ENCODE data around the gene SEC23A. TPM values are rescaled to one million over a fixed set of nuclear protein-coding genes. Genes with fewer than 3 reads are reported as not detected.
"Not testable (repeated sequence)": the region's sequence is repeated elsewhere in the genome, so short reads cannot be mapped to it uniquely, and the experiment has no call there.

The SEC23A gene
- total and polyA plus RNA-seq, 2 donors (not counting 3 experiments of a cell fraction or from before 2014, with no cell fraction given), result 78.3 to 155 TPM

DNA sequence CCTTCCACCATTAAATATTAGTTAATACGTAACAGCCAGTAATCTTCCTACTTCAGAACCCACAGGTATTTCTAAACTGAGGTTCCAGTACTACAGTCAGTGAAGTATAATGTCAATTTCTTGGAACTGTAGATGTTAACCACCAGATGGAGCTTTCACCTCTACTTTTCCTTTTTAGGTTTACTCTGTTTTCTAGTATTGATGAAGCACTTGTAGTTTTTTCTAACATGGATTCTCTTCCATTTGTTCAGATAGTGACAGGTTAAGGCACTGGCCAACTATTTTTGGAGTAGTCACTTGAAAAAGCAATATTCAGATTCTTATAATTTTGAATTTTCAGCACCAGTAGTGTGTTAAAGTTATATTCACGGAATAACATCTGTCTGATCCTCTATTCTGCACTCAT, 4.6 kb upstream of the SEC23A start:
- peaks cover 5% of the 10 kb centered on the region for H3K4me1 ChIP-seq (ENCODE audit: control insufficient read depth, extremely low read depth, insufficient read depth, low read length)
- H3K27ac ChIP-seq (ENCODE audit: insufficient read depth, low read depth, low read length), result no peak overlapping the region
- H3K79me2 ChIP-seq (ENCODE audit: control insufficient read depth, insufficient read depth, low read length), result peaks cover 12% of the 10 kb centered on the region
- dilution Hi-C loops (cut with MboI; ENCODE audit: extremely low pct_ligation_motif_present, low sequenced_read_pairs), result no loop called here
- DNase-seq (ENCODE audit: low read depth, low spot score) (peak; percentile 43), FAIRE-seq (peak; percentile 87)
- H4K20me1 ChIP-seq (replicated peaks; ENCODE audit: control insufficient read depth, extremely low read depth, insufficient read depth, low read length), result no peaks in the 10 kb centered on the region
- ChIA-PET POLR2A (no interaction called here), CTCF (interaction anchor here (1.0 to 2.5 kb wide), 7 partner anchors 10 to 325 kb away, joined by 4 to 35 read pairs (median 6); partner anchors contain the start of gene FBXO33)
- H3K9me1 ChIP-seq (replicated peaks; ENCODE audit: control insufficient read depth, extremely low read depth, insufficient read depth, low read length), result no peaks in the 10 kb centered on the region
- intact Hi-C loops (cut with micrococcal nuclease), result loop anchor here (1.0 kb wide), 2 partner anchors 261 to 319 kb away; no protein-coding TSS in a partner anchor
- no peak overlapping the region for H3K4me2 ChIP-seq (ENCODE audit: insufficient read depth, low read length)
- no peak overlapping the region for H3K9ac ChIP-seq (replicated peaks; ENCODE audit: extremely low read depth, insufficient read depth, low read length)
- no peaks in the 10 kb centered on the region for H3K36me3 ChIP-seq (ENCODE audit: control insufficient read depth in 2 of 2, extremely low read depth in 1 of 2, insufficient read depth in 2 of 2, low read length in 2 of 2)
- H3K27me3 ChIP-seq (ENCODE audit: control insufficient read depth in 2 of 2, insufficient read depth in 2 of 2, low read length in 2 of 2), result no peaks in the 10 kb centered on the region
- no peak overlapping the region for H3K4me3 ChIP-seq (replicated peaks in 1 of 3; ENCODE audit: insufficient read depth in 1 of 3, low read depth in 1 of 3, low read length in 3 of 3)
- no TSS peak for BruUV-seq (replicated peaks)
- H3K9me3 ChIP-seq (replicated peaks; ENCODE audit: control insufficient read depth, insufficient read depth, low read length), result no peaks in the 10 kb centered on the region
- no peak overlapping the region for H2AFZ ChIP-seq (ENCODE audit: low read depth, low read length)
- TF ChIP-seq EZH2 (IDR thresholded peaks at IDR 0.05; ENCODE audit: borderline replicate concordance, low read depth, low read length, severe bottlenecking), result no peak
- TF ChIP-seq, protein P1, sequence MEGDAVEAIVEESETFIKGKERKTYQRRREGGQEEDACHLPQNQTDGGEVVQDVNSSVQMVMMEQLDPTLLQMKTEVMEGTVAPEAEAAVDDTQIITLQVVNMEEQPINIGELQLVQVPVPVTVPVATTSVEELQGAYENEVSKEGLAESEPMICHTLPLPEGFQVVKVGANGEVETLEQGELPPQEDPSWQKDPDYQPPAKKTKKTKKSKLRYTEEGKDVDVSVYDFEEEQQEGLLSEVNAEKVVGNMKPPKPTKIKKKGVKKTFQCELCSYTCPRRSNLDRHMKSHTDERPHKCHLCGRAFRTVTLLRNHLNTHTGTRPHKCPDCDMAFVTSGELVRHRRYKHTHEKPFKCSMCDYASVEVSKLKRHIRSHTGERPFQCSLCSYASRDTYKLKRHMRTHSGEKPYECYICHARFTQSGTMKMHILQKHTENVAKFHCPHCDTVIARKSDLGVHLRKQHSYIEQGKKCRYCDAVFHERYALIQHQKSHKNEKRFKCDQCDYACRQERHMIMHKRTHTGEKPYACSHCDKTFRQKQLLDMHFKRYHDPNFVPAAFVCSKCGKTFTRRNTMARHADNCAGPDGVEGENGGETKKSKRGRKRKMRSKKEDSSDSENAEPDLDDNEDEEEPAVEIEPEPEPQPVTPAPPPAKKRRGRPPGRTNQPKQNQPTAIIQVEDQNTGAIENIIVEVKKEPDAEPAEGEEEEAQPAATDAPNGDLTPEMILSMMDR (IDR thresholded peaks at IDR 0.05; ENCODE audit: extremely low read depth in 1 of 2, insufficient read depth in 1 of 2, low read depth in 1 of 2, low read length in 2 of 2), result peak; percentile 10 to 25

DNA sequence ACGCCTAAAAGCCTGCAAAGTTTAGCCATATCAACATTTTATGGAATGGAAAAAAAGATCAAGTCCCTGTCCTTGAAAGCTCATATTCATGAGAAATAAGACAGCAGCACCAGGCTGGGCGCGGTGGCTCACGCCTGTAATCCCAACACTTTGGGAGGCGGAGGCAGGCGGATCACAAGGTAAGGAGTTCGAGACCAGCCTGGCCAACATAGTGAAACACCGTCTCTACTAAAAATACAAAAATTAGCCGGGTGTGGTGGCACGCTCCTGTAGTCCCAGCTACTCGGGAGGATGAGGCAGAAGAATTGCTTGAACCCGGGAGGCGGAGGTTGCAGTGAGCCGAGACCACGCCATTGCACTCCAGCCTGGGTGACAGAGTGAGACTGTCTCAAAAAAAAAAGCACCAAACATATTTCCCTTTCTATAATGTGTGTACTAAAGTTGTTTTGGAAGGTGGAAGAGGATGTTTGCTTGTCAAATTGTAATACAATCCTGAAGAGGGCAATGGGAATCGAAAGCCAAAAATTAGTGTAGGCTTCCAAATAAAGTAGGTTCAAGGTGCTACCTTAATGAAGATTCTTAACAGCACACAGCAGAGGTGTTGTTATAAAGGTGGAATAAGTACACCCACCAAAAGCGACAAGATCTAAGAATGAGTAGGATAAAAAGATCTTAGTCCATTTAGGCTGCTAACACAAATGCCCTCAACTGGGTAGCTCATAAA, 1.2 kb upstream of the SEC23A start:
- H3K9me1 ChIP-seq (replicated peaks; ENCODE audit: control insufficient read depth, extremely low read depth, insufficient read depth, low read length); H2AFZ ChIP-seq (ENCODE audit: low read depth, low read length); H3K27me3 ChIP-seq (ENCODE audit: control insufficient read depth in 2 of 2, insufficient read depth in 2 of 2, low read length in 2 of 2); H4K20me1 ChIP-seq (replicated peaks; ENCODE audit: control insufficient read depth, extremely low read depth, insufficient read depth, low read length); BruUV-seq (replicated peaks); dilution Hi-C loops (cut with MboI; ENCODE audit: extremely low pct_ligation_motif_present, low sequenced_read_pairs); DNase-seq (ENCODE audit: low read depth, low spot score); FAIRE-seq; H3K9me3 ChIP-seq (replicated peaks; ENCODE audit: control insufficient read depth, insufficient read depth, low read length); H3K36me3 ChIP-seq (ENCODE audit: control insufficient read depth in 2 of 2, extremely low read depth in 1 of 2, insufficient read depth in 2 of 2, low read length in 2 of 2): not testable (repeated sequence)
- peak overlapping the region; percentile 87 for H3K4me2 ChIP-seq (ENCODE audit: insufficient read depth, low read length)
- peaks cover 46% of the 10 kb centered on the region for H3K79me2 ChIP-seq (ENCODE audit: control insufficient read depth, insufficient read depth, low read length)
- ChIA-PET POLR2A (interaction anchor here (1.4 to 1.8 kb wide), 3 partner anchors 10 to 328 kb away, joined by 4 to 19 read pairs (median 9); partner anchors contain the start of genes FBXO33 and GEMIN2), CTCF (interaction anchor here (1.0 to 2.8 kb wide), 3 partner anchors 10 to 323 kb away, joined by 3 to 24 read pairs (median 9); partner anchors contain the start of gene GEMIN2)
- peak overlapping the region; percentile 83 for H3K27ac ChIP-seq (ENCODE audit: insufficient read depth, low read depth, low read length)
- intact Hi-C loops (cut with micrococcal nuclease), result loop anchor here (5.0 kb wide), 1 partner anchor 163 kb away; no protein-coding TSS in a partner anchor
- H3K4me1 ChIP-seq (ENCODE audit: control insufficient read depth, extremely low read depth, insufficient read depth, low read length), result peaks cover 16% of the 10 kb centered on the region
- H3K4me3 ChIP-seq (replicated peaks in 1 of 3; ENCODE audit: insufficient read depth in 1 of 3, low read depth in 1 of 3, low read length in 3 of 3), result peak overlapping the region in 1 of 3 experiments; percentile 98
- H3K9ac ChIP-seq (replicated peaks; ENCODE audit: extremely low read depth, insufficient read depth, low read length), result peak overlapping the region; percentile 96
